ENCODE results near the gene DDX54. TPM values are rescaled to one million over a fixed set of nuclear protein-coding genes. Genes with fewer than 3 reads are reported as not detected.
A peak's percentile ranks its signal among the peaks of the same experiment; 100 is the strongest.

Gene DDX54
- total and polyA plus RNA-seq, 2 of the 8 experiments (the other 6 are each of a cell fraction or from before 2014, with no cell fraction given): 64.9 to 113 TPM

DNA sequence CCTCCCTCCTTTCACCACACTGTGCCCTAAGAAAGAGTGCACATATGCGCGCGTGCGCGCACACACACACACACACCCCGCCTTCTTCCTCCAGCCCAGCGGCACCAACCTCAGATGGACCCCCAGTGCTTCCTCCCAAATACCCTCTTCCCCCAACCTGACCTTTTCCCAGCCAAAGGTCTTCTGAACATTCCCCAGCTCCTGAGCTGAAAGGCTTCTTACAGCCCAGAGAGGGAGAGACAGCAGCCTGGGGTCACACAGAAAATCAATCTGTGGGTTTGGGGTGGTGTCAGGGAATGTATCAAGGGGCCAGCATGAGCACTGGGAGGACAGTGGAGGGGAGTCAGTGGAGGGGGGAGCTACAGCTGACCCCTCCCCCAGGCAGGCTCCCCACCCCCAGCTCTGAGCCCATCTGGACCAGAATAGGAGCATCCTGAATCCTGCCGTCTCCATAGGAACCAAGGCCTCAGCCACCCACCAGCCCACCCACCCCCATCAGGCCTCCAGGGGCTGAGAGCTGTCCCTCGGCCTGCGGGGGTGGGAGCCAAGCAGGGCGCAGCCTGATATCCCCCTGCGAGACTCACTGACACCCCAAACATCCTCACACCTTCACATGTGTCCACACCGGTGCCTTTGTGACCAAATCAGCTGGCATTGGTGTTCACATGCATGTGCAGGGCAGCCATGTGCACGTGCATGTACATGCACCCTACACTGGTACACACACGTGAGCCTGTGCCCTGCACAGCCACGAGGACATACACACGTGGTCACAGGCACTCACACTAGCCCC, 55.4 kb downstream of the DDX54 start:
- WGBS, 2 experiments (ENCODE audit: extremely low coverage in 1 of 2, insufficient coverage in 1 of 2, insufficient read length in 1 of 2, insufficient replicate concordance in 2 of 2, low coverage in 1 of 2, low lambda C conversion rate in 2 of 2, missing lambda C conversion rate in 1 of 2): 90% methylated on average over 17 of the region's 17 CpGs; no CpG with 5 or more reads in 1 of the 2 experiments

More for the DNA sequence above, 55.4 kb downstream of the DDX54 start:
- Histone ChIP-seq H3K14ac (ENCODE audit: insufficient read length) (no peak overlapping the region), H3K79me2 (ENCODE audit: control insufficient read depth in 1 of 2, insufficient read depth in 2 of 2, low read length in 2 of 2) (no peaks in the 10 kb centered on the region), H4K20me1 (replicated peaks in 1 of 2; ENCODE audit: control insufficient read depth in 1 of 2, insufficient read depth in 2 of 2, low read length in 2 of 2) (peaks cover 0 to 7% of the 10 kb centered on the region in 2 experiments), H2BK12ac (ENCODE audit: low read depth, low read length) (no peak overlapping the region; the same call in 1 of the 2 replicates), H2BK15ac (ENCODE audit: low read length) (0 out of 2 replicates have a peak overlapping the region, but pooled peaks have one; percentile 46), H2BK20ac (ENCODE audit: low read length) (no peak overlapping the region), H2AFZ (ENCODE audit: low read length) (no peak overlapping the region), H4K91ac (replicated peaks; ENCODE audit: insufficient read length, low read length) (no peak overlapping the region), H3K79me1 (ENCODE audit: low read depth, low read length) (no peaks in the 10 kb centered on the region), H4K8ac (ENCODE audit: extremely low read depth, insufficient read depth, low read length) (no peak overlapping the region; the same call in 1 of the 2 replicates), H2BK120ac (replicated peaks; ENCODE audit: low read depth, low read length) (peak overlapping the region; percentile 83), H3K23me2 (ENCODE audit: low read depth, low read length) (peaks cover 3% of the 10 kb centered on the region; the same call in 1 of the 2 replicates), H2BK5ac (ENCODE audit: low read depth, low read length) (no peak overlapping the region), H3K4me3 (ENCODE audit: extremely low read depth in 1 of 4, insufficient read depth in 2 of 4, low read depth in 3 of 4, low read length in 4 of 4) (no peak overlapping the region), H3K9me3 (ENCODE audit: insufficient read depth in 2 of 2, low read depth in 1 of 2, low read length in 1 of 2) (no peaks in the 10 kb centered on the region), H3K4me1 (replicated peaks in 1 of 4; ENCODE audit: control insufficient read depth in 3 of 4, insufficient read depth in 4 of 4, low read length in 3 of 4) (peaks cover 0 to 7% (median 5%) of the 10 kb centered on the region in 4 experiments; a peak in 5 of 7 replicates), H2AK5ac (ENCODE audit: low read depth, low read length) (peak overlapping the region; percentile 56; the same call in 1 of the 2 replicates), H3K36me3 (ENCODE audit: control insufficient read depth in 2 of 4, insufficient read depth in 4 of 4, low read length in 3 of 4) (no peaks in the 10 kb centered on the region), H3K4ac (replicated peaks; ENCODE audit: insufficient read length, low read depth, low read length) (no peak overlapping the region), H3K27me3 (replicated peaks in 1 of 4; ENCODE audit: control insufficient read depth in 3 of 4, extremely low read depth in 1 of 4, insufficient read depth in 3 of 4, low read length in 3 of 4) (peaks cover 0 to 6% (median 4%) of the 10 kb centered on the region in 4 experiments; a peak in 5 of 7 replicates), H3K4me2 (ENCODE audit: insufficient read depth in 1 of 2, low read depth in 2 of 2, low read length in 2 of 2) (no peak overlapping the region), H4K5ac (ENCODE audit: insufficient read length, low read depth, low read length) (peak overlapping the region; percentile 20), H3K23ac (ENCODE audit: insufficient read length) (no peak overlapping the region), H3K9ac (replicated peaks in 1 of 4; ENCODE audit: extremely low read depth in 1 of 4, low read depth in 3 of 4, low read length in 3 of 4) (no peak overlapping the region), H3K56ac (replicated peaks; ENCODE audit: insufficient read length, low read depth, low read length) (no peak overlapping the region), H3K18ac (ENCODE audit: extremely low read depth, low read length) (no peak overlapping the region; the same call in 1 of the 2 replicates), H3K27ac (ENCODE audit: low read depth, low read length) (no peak overlapping the region)
- POLR2A ChIA-PET (ENCODE audit: partially characterized antibody): interaction anchor here (0.8 to 2.9 kb wide), 4 partner anchors 10 to 48 kb away, joined by 3 to 13 read pairs (median 3); no protein-coding TSS in a partner anchor
- TF ChIP-seq KDM5A (IDR thresholded peaks at IDR 0.05; ENCODE audit: low read length): no peak
- TF ChIP-seq ASH2L (IDR thresholded peaks at IDR 0.05; ENCODE audit: low read length): no peak
- no peak for TF ChIP-seq NANOG (IDR thresholded peaks at IDR 0.05; ENCODE audit: insufficient read depth, low read depth, low read length, poor library complexity, severe bottlenecking)
- no peak for TF ChIP-seq JUN (IDR thresholded peaks at IDR 0.05; ENCODE audit: low read depth, low read length)
- TF ChIP-seq HDAC2 (IDR thresholded peaks at IDR 0.05; ENCODE audit: borderline replicate concordance in 1 of 2, low read depth in 2 of 2, low read length in 2 of 2): no peak
- no peak for TF ChIP-seq BACH1 (IDR thresholded peaks at IDR 0.05; ENCODE audit: low read length)
- no peak for TF ChIP-seq TEAD4 (IDR thresholded peaks at IDR 0.05; ENCODE audit: low read depth, low read length)
- no peak for TF ChIP-seq CBX8 (IDR thresholded peaks at IDR 0.05; ENCODE audit: borderline replicate concordance, low read depth, low read length)
- no peak for TF ChIP-seq EP300 (IDR thresholded peaks at IDR 0.05; ENCODE audit: borderline replicate concordance in 1 of 2, low read depth in 2 of 2, low read length in 2 of 2)
- DNase-seq (ENCODE audit: low read depth in 1 of 2, low spot score in 2 of 2) (no peak), FAIRE-seq (no peak)
- CTCF ChIA-PET (ENCODE audit: partially characterized antibody): interaction anchor here (0.6 to 7.5 kb wide), 15 partner anchors 9 to 495 kb away, joined by 3 to 67 read pairs (median 4); partner anchors contain the start of gene CFAP73
